ENCODE measurements around the gene SRSF9.
"Not testable (repeated sequence)": the region's sequence is repeated elsewhere in the genome, so short reads cannot be mapped to it uniquely, and the experiment has no call there.

SRSF9 gene

GRCh38 chr12:120469450-120470149 is at the start of gene SRSF9:
Gene SRSF9 (minus strand): TSS chr12:120469748. CDS start chr12:120469609, 139 bp downstream.
- peak; percentile 60 to 98 (median 92) for DNase-seq

- DNase-seq: not testable (repeated sequence)
Measured at GRCh38 chr12:120519324-120519723, 49.8 kb upstream of the SRSF9 start.

- DNase-seq: peak in 7 of 14 donors; percentile 7 to 29 (median 16)
Measured at GRCh38 chr12:120515496-120515895, 45.9 kb upstream of the SRSF9 start.

GRCh38 chr12:120514002-120514401 is 44.5 kb upstream of the SRSF9 start:
- peak in 11 of 14 donors; percentile 9 to 62 (median 38) for DNase-seq

- DNase-seq: no peak
Measured at GRCh38 chr12:120508537-120508936, 39.0 kb upstream of the SRSF9 start.

GRCh38 chr12:120504587-120504986 is 35.0 kb upstream of the SRSF9 start:
- DNase-seq: no peak

GRCh38 chr12:120500581-120500980 is 31.0 kb upstream of the SRSF9 start:
- no peak for DNase-seq

GRCh38 chr12:120498870-120499515 is 29.4 kb upstream of the SRSF9 start:
- DNase-seq: no peak

- no peak for DNase-seq
Measured at GRCh38 chr12:120497524-120498150, 28.1 kb upstream of the SRSF9 start.

GRCh38 chr12:120496413-120497340 is 27.1 kb upstream of the SRSF9 start:
- DNase-seq: peak in 13 of 14 donors; percentile 3 to 86 (median 64)

- peak; percentile 63 to 93 (median 90) for DNase-seq
Measured at GRCh38 chr12:120495731-120496412, 26.3 kb upstream of the SRSF9 start, which contains the start of gene DYNLL1. Gene DYNLL1 (plus strand): TSS chr12:120496113. CDS start chr12:120496422, 309 bp downstream.

GRCh38 chr12:120495186-120495730 is 25.7 kb upstream of the SRSF9 start:
- DNase-seq: peak in 1 of 14 donors; percentile 44

- DNase-seq: peak in 7 of 14 donors; percentile 7 to 49 (median 22)
Measured at GRCh38 chr12:120490833-120491512, 21.4 kb upstream of the SRSF9 start.

GRCh38 chr12:120490325-120490724 is 20.8 kb upstream of the SRSF9 start:
- no peak for DNase-seq

GRCh38 chr12:120489018-120489417 is 19.5 kb upstream of the SRSF9 start:
- no peak for DNase-seq

GRCh38 chr12:120488057-120488640 is 18.6 kb upstream of the SRSF9 start:
- DNase-seq: peak in 6 of 14 donors; percentile 5 to 32 (median 12)

- DNase-seq: not testable (repeated sequence)
Measured at GRCh38 chr12:120487552-120487951, 18.0 kb upstream of the SRSF9 start.

GRCh38 chr12:120485961-120486881 is 16.7 kb upstream of the SRSF9 start:
- no peak for DNase-seq

- DNase-seq: no peak
Measured at GRCh38 chr12:120483621-120484020, 14.1 kb upstream of the SRSF9 start.
